CD14-positive monocyte (primary cell): ENCODE results near the gene CLK3. TPM values are rescaled to one million over a fixed set of nuclear protein-coding genes. Genes with fewer than 3 reads are reported as not detected.

Experiments used
- DNase-seq, 3 donors: peaks; one replicate each; pipeline ENCODE4 v3.0.0-alpha.2; 2011 to 2022
- H2AFZ ChIP-seq: 2 replicates; pipeline ENCODE4 v1.6.0; 2012; ENCODE audit warnings: mild to moderate bottlenecking, low read depth, low read length, inconsistent platforms; ENCODE audit not compliant: insufficient read depth, poor library complexity, severe bottlenecking
- H3K27ac ChIP-seq, 2 donors: 1 replicate in 1 of 2; 2 replicates in 1 of 2; pipeline ENCODE4 v1.5.1; 2012 to 2013; ENCODE audit warnings: low read length in 2 of 2, control low read depth in 1 of 2, inconsistent platforms in 1 of 2, low read depth in 1 of 2, mild to moderate bottlenecking in 1 of 2
- H3K27me3 ChIP-seq, 2 donors: one replicate each; pipeline versions ENCODE4 v1.6.0 to v1.6.1; 2011 to 2013; ENCODE audit warnings: low read length in 2 of 2; ENCODE audit not compliant: control insufficient read depth in 2 of 2, insufficient read depth in 2 of 2
- H3K36me3 ChIP-seq, 2 donors: replicated peaks in 1 of 2; 1 replicate in 1 of 2; 2 replicates in 1 of 2; pipeline versions ENCODE4 v1.5.1 to v1.6.1; 2012 to 2013; ENCODE audit warnings: low read length in 2 of 2, control low read depth in 1 of 2, inconsistent platforms in 1 of 2, mild to moderate bottlenecking in 1 of 2; ENCODE audit not compliant: insufficient read depth in 2 of 2, control insufficient read depth in 1 of 2
- H3K4me1 ChIP-seq, 2 donors: 1 replicate in 1 of 2; 2 replicates in 1 of 2; pipeline versions ENCODE4 v1.5.1 to v1.6.1; 2012 to 2013; ENCODE audit warnings: low read length in 2 of 2, control low read depth in 1 of 2, inconsistent platforms in 1 of 2, mild to moderate bottlenecking in 1 of 2, moderate library complexity in 1 of 2; ENCODE audit not compliant: insufficient read depth in 2 of 2, control insufficient read depth in 1 of 2
- H3K4me2 ChIP-seq: replicated peaks from 2 replicates; pipeline ENCODE3; 2012; ENCODE audit warnings: low read length, moderate library complexity, mild to moderate bottlenecking; ENCODE audit not compliant: poor library complexity, severe bottlenecking; ENCODE audit errors: extremely low read depth
- H3K4me3 ChIP-seq, 3 experiments: fragments of 200-600 bp in 1 of 3; sonication (generic) in 1 of 3; replicated peaks in 1 of 3; 1 replicate in 2 of 3; 2 replicates in 1 of 3; pipeline ENCODE4 v1.5.1; 2011 to 2013; ENCODE audit warnings: low read length in 3 of 3, mild to moderate bottlenecking in 3 of 3, control low read depth in 2 of 3, low read depth in 2 of 3, inconsistent platforms in 1 of 3, moderate library complexity in 1 of 3
- H3K79me2 ChIP-seq: 2 replicates; pipeline ENCODE4 v1.6.0; 2012; ENCODE audit warnings: mild to moderate bottlenecking, control low read depth, inconsistent platforms, low read length, moderate library complexity; ENCODE audit not compliant: insufficient read depth
- H3K9ac ChIP-seq: 2 replicates; pipeline ENCODE4 v1.6.0; 2017; ENCODE audit warnings: low read length, mild to moderate bottlenecking; ENCODE audit not compliant: insufficient read depth, poor library complexity, severe bottlenecking
- H3K9me3 ChIP-seq, 2 donors: replicated peaks in 1 of 2; 1 replicate in 1 of 2; 2 replicates in 1 of 2; pipeline versions ENCODE4 v1.5.1 to v1.6.1; 2012 to 2013; ENCODE audit warnings: low read length in 2 of 2, control low read depth in 1 of 2; ENCODE audit not compliant: control insufficient read depth in 1 of 2, insufficient read depth in 1 of 2
- H4K20me1 ChIP-seq: 2 replicates; pipeline ENCODE4 v1.6.0; 2012; ENCODE audit warnings: mild to moderate bottlenecking, low read length, control low read depth, moderate library complexity; ENCODE audit not compliant: insufficient read depth
- H3K27ac Mint-ChIP-seq, 7 donors: one replicate each; pipeline ENCODE4 v1.8.0; 2020; ENCODE audit warnings: mild to moderate bottlenecking in 7 of 7, mixed read lengths in 7 of 7, moderate library complexity in 6 of 7, inconsistent platforms in 2 of 7
- H3K27me3 Mint-ChIP-seq, 3 donors: one replicate each; pipeline ENCODE4 v1.8.0; 2021 to 2022; ENCODE audit warnings: low read depth in 3 of 3, mild to moderate bottlenecking in 3 of 3, mixed read lengths in 3 of 3, moderate library complexity in 3 of 3, inconsistent platforms in 1 of 3
- H3K36me3 Mint-ChIP-seq, 2 donors: one replicate each; pipeline ENCODE4 v1.8.0; 2020; ENCODE audit warnings: mixed read lengths in 2 of 2, inconsistent platforms in 1 of 2, mild to moderate bottlenecking in 1 of 2
- H3K4me1 Mint-ChIP-seq: one replicate; pipeline ENCODE4 v1.8.0; 2020; ENCODE audit warnings: mild to moderate bottlenecking, mixed read lengths
- H3K4me3 Mint-ChIP-seq, 2 donors: one replicate each; pipeline ENCODE4 v1.8.0; 2020; ENCODE audit warnings: mild to moderate bottlenecking in 2 of 2, mixed read lengths in 2 of 2, moderate library complexity in 1 of 2
- H3K9me3 Mint-ChIP-seq, 7 donors: one replicate each; pipeline ENCODE4 v1.8.0; 2020 to 2022; ENCODE audit warnings: mixed read lengths in 7 of 7, mild to moderate bottlenecking in 6 of 7, moderate library complexity in 6 of 7, inconsistent platforms in 2 of 7
- WGBS: methylation state at CpG from one replicate; pipeline ENCODE4 v1.1.5; 2013; ENCODE audit warnings: missing lambda C conversion rate; ENCODE audit not compliant: insufficient coverage; 5-methylcytosine and 5-hydroxymethylcytosine counted together
- intact Hi-C, 2 donors: fragments of 100-400 bp; cut with micrococcal nuclease; formaldehyde crosslinking; loops; one replicate each; pipeline versions ENCODE4 v1.15.0 to v1.15.1; 2023
- polyA plus RNA-seq, 3 donors: library from polyadenylated mRNA; depleted of rRNA in 1 of 3; unstranded in 2 of 3; stranded (reverse) in 1 of 3; fragments of 300-500 nt in 2 of 3; fragments of >200 nt in 1 of 3; fragmentation: Illumina TruSeq in 2 of 3; gene quantifications; 1 replicate in 2 of 3; 2 replicates in 1 of 3; pipeline ENCODE4 v1.2.3, GENCODE V29; 2012 to 2021
- TF ChIP-seq, protein P1 (sequence below): fragments of 200-600 bp; IDR thresholded peaks from one replicate; pipeline ENCODE4 v1.8.0; 2022; ENCODE audit warnings: antibody characterized with exemption, mild to moderate bottlenecking

The CLK3 gene
- polyA plus RNA-seq, 3 donors, result 27.6 to 354 (median 33.2) TPM

DNA sequence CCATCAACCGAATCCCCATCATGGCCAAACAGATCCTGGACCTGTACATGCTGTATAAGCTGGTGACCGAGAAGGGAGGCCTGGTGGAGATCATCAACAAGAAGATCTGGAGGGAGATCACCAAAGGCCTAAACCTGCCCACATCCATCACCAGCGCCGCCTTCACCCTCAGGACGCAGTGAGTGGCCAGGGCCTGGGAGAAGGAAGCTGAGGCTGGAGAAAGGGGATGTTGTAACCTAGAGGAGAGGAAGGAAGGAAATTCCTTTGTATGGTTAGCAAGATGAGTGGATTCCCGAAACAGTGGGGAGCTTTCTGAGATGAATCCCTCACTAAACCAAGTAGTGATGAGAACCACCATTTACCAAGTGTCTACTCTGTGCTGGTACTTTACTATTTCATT is 25.8 kb upstream of the CLK3 start:
- TF ChIP-seq, protein P1, sequence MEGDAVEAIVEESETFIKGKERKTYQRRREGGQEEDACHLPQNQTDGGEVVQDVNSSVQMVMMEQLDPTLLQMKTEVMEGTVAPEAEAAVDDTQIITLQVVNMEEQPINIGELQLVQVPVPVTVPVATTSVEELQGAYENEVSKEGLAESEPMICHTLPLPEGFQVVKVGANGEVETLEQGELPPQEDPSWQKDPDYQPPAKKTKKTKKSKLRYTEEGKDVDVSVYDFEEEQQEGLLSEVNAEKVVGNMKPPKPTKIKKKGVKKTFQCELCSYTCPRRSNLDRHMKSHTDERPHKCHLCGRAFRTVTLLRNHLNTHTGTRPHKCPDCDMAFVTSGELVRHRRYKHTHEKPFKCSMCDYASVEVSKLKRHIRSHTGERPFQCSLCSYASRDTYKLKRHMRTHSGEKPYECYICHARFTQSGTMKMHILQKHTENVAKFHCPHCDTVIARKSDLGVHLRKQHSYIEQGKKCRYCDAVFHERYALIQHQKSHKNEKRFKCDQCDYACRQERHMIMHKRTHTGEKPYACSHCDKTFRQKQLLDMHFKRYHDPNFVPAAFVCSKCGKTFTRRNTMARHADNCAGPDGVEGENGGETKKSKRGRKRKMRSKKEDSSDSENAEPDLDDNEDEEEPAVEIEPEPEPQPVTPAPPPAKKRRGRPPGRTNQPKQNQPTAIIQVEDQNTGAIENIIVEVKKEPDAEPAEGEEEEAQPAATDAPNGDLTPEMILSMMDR, result no peak
- peaks cover 21% of the 10 kb centered on the region for H3K4me1 Mint-ChIP-seq
- peak overlapping the region in 2 of 7 donors; percentile 71 to 84 for H3K27ac Mint-ChIP-seq
- intact Hi-C loops, result no loop called here
- Histone ChIP-seq H4K20me1 (peaks cover 17% of the 10 kb centered on the region), H3K9me3 (no peaks in the 10 kb centered on the region), H3K27ac (no peak overlapping the region), H3K79me2 (no peaks in the 10 kb centered on the region), H3K27me3 (no peaks in the 10 kb centered on the region), H3K4me2 (no peak overlapping the region), H3K36me3 (peaks cover 53 to 80% of the 10 kb centered on the region in 2 donors), H2AFZ (no peak overlapping the region), H3K9ac (no peak overlapping the region), H3K4me1 (peaks cover 21% of the 10 kb centered on the region in 2 donors), H3K4me3 (no peak overlapping the region)
- no CpG with 5 or more reads among the region's 6 CpGs for WGBS
- peaks cover 0 to 2% (median 0%) of the 10 kb centered on the region in 3 donors for H3K27me3 Mint-ChIP-seq
- DNase-seq, result no peak
- H3K9me3 Mint-ChIP-seq, result no peaks in the 10 kb centered on the region
- peak overlapping the region in 1 of 2 donors; percentile 46 for H3K4me3 Mint-ChIP-seq
- peaks cover 67 to 83% of the 10 kb centered on the region in 2 donors for H3K36me3 Mint-ChIP-seq

DNA sequence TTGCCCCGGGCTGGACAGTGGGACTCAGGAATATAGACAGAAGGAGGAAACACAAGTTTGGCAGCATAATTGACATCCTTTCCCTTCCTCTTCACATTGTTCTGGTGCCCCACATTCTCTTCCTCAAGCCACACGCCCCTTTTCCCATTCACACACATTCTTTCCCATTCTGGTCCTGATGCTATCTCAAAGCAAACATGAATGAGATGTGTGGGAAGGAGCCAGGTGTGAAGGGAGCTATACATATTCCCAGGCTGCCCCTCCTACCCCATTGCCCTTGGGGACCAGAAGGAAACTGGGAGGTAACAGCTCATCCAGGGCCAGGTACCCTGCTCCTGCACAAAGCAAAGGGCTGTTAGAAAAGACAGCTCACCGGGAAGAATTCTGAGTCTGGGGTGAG is 23.4 kb upstream of the CLK3 start:
- Histone ChIP-seq H2AFZ (no peak overlapping the region), H3K79me2 (no peaks in the 10 kb centered on the region), H3K9me3 (no peaks in the 10 kb centered on the region), H3K27ac (no peak overlapping the region), H3K36me3 (peaks cover 51 to 68% of the 10 kb centered on the region in 2 donors), H3K9ac (no peak overlapping the region), H3K4me3 (no peak overlapping the region), H4K20me1 (peaks cover 17% of the 10 kb centered on the region), H3K4me2 (no peak overlapping the region), H3K4me1 (peaks cover 21% of the 10 kb centered on the region in 2 donors), H3K27me3 (no peaks in the 10 kb centered on the region)
- no peaks in the 10 kb centered on the region for H3K9me3 Mint-ChIP-seq
- H3K4me3 Mint-ChIP-seq, result no peak overlapping the region
- WGBS, result 92% methylated on average over 2 of the region's 3 CpGs
- H3K27me3 Mint-ChIP-seq, result peaks cover 0 to 2% (median 0%) of the 10 kb centered on the region in 3 donors
- H3K36me3 Mint-ChIP-seq, result peaks cover 59 to 78% of the 10 kb centered on the region in 2 donors
- peaks cover 21% of the 10 kb centered on the region for H3K4me1 Mint-ChIP-seq
- TF ChIP-seq, protein P1, result no peak
- DNase-seq, result no peak
- intact Hi-C loops, result no loop called here
- H3K27ac Mint-ChIP-seq, result peak overlapping the region in 1 of 7 donors; percentile 65
